Measurements from ENCODE around the gene FBXL5. TPM values are rescaled to one million over a fixed set of nuclear protein-coding genes. Genes with fewer than 3 reads are reported as not detected.
A peak's percentile ranks its signal among the peaks of the same experiment; 100 is the strongest.

Gene FBXL5
- total RNA-seq, 3 donors from 2014 or later = 178 to 231 (median 202) TPM

GRCh38 chr4:15682242-15683142 lies 27.3 kb upstream of the FBXL5 start:
- TF ChIP-seq POLR2A (IDR thresholded peaks at IDR 0.05) (no peak), POLR2AphosphoS5 (IDR thresholded peaks at IDR 0.05) (no peak)
- TF ChIP-seq, protein P1, sequence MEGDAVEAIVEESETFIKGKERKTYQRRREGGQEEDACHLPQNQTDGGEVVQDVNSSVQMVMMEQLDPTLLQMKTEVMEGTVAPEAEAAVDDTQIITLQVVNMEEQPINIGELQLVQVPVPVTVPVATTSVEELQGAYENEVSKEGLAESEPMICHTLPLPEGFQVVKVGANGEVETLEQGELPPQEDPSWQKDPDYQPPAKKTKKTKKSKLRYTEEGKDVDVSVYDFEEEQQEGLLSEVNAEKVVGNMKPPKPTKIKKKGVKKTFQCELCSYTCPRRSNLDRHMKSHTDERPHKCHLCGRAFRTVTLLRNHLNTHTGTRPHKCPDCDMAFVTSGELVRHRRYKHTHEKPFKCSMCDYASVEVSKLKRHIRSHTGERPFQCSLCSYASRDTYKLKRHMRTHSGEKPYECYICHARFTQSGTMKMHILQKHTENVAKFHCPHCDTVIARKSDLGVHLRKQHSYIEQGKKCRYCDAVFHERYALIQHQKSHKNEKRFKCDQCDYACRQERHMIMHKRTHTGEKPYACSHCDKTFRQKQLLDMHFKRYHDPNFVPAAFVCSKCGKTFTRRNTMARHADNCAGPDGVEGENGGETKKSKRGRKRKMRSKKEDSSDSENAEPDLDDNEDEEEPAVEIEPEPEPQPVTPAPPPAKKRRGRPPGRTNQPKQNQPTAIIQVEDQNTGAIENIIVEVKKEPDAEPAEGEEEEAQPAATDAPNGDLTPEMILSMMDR (IDR thresholded peaks at IDR 0.05) = no peak
- no peaks in the 10 kb centered on the region for H3K9me3 ChIP-seq
- intact Hi-C loops (cut with DNase I; ENCODE audit: low total_unique reads) = no loop called here

DNA sequence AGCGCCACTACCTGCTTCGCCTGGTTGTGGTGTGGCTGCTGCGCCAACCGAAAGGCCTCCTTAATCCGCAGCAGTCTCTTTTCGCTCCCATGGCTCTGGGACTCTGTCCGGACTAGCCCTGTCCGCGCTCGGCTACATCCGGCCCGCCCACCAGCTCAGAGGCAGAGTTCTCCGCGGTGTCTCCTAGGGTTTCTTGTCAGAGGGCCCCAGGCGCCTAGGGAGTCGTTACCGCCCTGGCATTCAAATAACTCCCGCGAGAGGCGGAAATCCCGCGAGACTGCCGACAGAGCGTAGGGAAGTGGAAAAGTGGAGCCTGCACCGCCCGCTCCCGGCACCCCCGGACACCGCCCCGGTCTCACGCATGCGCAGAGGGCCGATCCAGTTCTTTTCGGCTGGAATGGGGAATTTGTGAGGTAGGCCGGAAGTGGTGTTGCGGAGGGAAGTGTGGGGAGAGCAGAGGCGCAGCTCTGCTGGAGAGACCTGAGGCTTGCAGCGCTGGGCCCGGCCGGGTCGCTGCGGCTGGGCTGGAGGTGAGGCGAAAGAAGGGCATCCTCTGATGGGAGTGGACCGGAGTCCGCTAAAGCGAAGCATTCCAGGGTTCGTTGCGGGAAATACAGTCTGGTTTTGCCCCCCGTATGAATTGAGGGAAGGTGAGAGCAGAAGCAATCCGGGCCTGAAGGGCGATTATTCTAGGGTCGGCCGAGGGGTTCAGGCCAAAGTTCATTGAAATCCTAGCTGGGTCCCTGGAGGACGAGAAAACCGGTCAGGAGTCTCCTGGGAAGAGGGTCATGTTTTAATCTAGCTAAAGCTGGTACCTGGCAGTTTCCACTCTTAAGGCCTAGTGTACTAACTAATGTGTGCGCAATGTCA lies 26.4 kb upstream of the FBXL5 start, which contains the start of gene FAM200B:
TSS of gene FAM200B (plus strand) at position 456 of the 870 bp plus-strand sequence. CDS start 5,151 bp downstream, outside the sequence.
- no peaks in the 10 kb centered on the region for H3K27me3 ChIP-seq

More at GRCh38 chr4:15682242-15683142, 27.3 kb upstream of the FBXL5 start:
- Histone ChIP-seq H3K4me3 (peak overlapping the region; percentile 59 to 77 (median 74)), H3K27me3 (no peaks in the 10 kb centered on the region), H3K36me3 (no peaks in the 10 kb centered on the region), H3K4me1 (no peaks in the 10 kb centered on the region), H3K27ac (peak overlapping the region; percentile 92)
- no peak for DNase-seq (ENCODE audit: low spot score in 2 of 2)

DNA sequence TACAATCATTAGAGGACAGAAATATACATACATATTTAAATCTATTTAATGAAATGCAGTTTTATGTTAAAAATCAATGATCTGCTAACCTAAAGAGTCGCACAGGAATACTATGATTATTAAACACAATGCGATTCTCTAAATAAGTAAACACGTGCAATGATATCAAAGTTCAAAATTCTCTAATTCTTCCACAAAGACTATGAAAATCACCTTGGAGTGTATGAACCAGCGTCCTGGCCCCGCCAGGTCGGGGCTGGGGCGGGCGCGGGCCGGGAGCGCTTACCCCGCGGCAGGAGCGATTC lies 25.9 kb upstream of the FBXL5 start:
- Histone ChIP-seq H3K4me3 (peak overlapping the region; percentile 59 to 77 (median 74)), H3K4me1 (no peaks in the 10 kb centered on the region), H3K27me3 (no peaks in the 10 kb centered on the region), H3K27ac (peak overlapping the region in 1 of 2 donors; percentile 92), H3K36me3 (no peaks in the 10 kb centered on the region), H3K9me3 (no peaks in the 10 kb centered on the region)
- intact Hi-C loops (cut with DNase I; ENCODE audit: low total_unique reads) = no loop called here
- no peak for DNase-seq (ENCODE audit: low spot score in 2 of 2)
- TF ChIP-seq, protein P1 (IDR thresholded peaks at IDR 0.05) = no peak
- TF ChIP-seq POLR2AphosphoS5 (IDR thresholded peaks at IDR 0.05) (no peak), POLR2A (IDR thresholded peaks at IDR 0.05) (no peak)

More for the DNA sequence above, 26.4 kb upstream of the FBXL5 start, which contains the start of gene FAM200B:
- H3K4me3 ChIP-seq = peak within 1 kb of the TSS; percentile 59 to 77 (median 74)
- TF ChIP-seq POLR2A (IDR thresholded peaks at IDR 0.05) = peak; percentile 76
- peak in 2 of 3 donors; percentile 75 to 86 for TF ChIP-seq POLR2AphosphoS5 (IDR thresholded peaks at IDR 0.05)
- TF ChIP-seq, protein P1 (IDR thresholded peaks at IDR 0.05) = peak in 2 of 3 donors; percentile 30 to 37
- H3K4me1 ChIP-seq = no peaks in the 10 kb centered on the region
- peak; percentile 95 to 98 for DNase-seq (ENCODE audit: low spot score in 2 of 2)
- peak within 1 kb of the TSS; percentile 92 for H3K27ac ChIP-seq
- H3K9me3 ChIP-seq = no peaks in the 10 kb centered on the region
- H3K36me3 ChIP-seq = no peaks in the 10 kb centered on the region
- intact Hi-C loops (cut with DNase I; ENCODE audit: low total_unique reads) = no loop called here

DNA sequence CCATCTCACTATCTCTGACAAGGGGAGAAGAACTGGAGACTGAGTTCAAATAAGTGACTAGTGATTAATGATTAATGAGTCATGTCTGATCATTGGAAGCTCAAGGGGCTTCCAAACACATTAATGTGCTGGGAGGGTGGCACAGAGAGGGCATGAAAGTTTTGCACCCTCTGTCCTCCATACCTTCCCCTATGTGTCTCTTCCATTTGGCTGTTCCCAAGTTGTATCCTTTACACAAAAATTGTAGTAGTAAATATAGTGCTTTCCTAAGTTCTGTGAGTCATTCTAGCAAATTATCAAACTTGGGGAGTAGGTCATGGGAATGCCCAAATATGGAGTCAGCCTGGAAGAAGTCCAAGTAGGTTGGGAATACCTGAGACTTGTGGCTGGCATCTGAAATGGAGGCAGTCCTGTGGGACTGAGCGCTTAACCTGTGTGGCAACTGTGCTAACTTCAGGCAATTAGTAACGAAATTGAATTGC lies 22.4 kb upstream of the FBXL5 start:
- H3K36me3 ChIP-seq = no peaks in the 10 kb centered on the region
- no peak for DNase-seq (ENCODE audit: low spot score in 2 of 2)
- H3K9me3 ChIP-seq = no peaks in the 10 kb centered on the region
- H3K4me3 ChIP-seq = no peak overlapping the region
- no peaks in the 10 kb centered on the region for H3K27me3 ChIP-seq
- TF ChIP-seq, protein P1 (IDR thresholded peaks at IDR 0.05) = no peak
- no peak for TF ChIP-seq POLR2AphosphoS5 (IDR thresholded peaks at IDR 0.05)
- TF ChIP-seq POLR2A (IDR thresholded peaks at IDR 0.05) = no peak
- intact Hi-C loops (cut with DNase I; ENCODE audit: low total_unique reads) = no loop called here
- no peaks in the 10 kb centered on the region for H3K4me1 ChIP-seq
- no peak overlapping the region for H3K27ac ChIP-seq

Data from breast epithelium (tissue), 4 donors.